SH-SY5Y (cell line): ENCODE measurements around the gene TMEM200C.

ENCODE experiments used
- GATA2 ChIP-seq: IDR thresholded peaks from 2 replicates; pipeline ENCODE4 v1.6.1; 2011; ENCODE audit warnings: mild to moderate bottlenecking, low read depth, low read length
- GATA3 ChIP-seq: IDR thresholded peaks from 2 replicates; pipeline ENCODE4 v1.6.1; 2011; ENCODE audit warnings: low read depth, mild to moderate bottlenecking, low read length, moderate library complexity

- TF ChIP-seq GATA2 (peak; percentile 90), GATA3 (peak; percentile 71)
These were observed 42.1 kb downstream of the TMEM200C start for GRCh38 chr18:5853253-5853652.
